HG03039 (cell line): ENCODE results near the gene ARSI.

ENCODE experiments used
- ATAC-seq: cut with Tn5 transposase; IDR thresholded peaks from one replicate; pipeline ENCODE4 v1.9.1; 2021; ENCODE audit warnings: mild to moderate bottlenecking, moderate library complexity; ENCODE audit not compliant: unreplicated experiment

The ARSI gene

DNA sequence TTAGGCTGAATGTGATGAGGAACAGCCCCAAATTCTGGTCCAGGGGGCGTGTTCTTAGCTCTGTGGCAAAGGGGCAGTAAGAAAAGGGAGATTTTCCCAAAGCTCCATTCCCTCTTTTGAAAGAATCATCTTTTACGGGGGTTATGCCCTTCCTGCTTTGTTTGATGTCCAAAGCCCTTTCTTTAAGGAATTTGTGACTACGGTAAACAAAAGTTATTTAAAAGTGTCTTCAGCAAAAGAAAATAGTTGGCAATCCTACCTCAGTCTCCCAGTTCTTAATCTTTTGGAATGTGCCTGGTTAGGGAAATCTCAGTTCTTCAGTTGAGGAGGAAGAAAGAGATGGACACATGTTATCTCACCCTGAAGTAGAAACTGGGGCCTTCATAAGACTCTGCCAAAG is 24.4 kb upstream of the ARSI start:
- ATAC-seq, result no peak

DNA sequence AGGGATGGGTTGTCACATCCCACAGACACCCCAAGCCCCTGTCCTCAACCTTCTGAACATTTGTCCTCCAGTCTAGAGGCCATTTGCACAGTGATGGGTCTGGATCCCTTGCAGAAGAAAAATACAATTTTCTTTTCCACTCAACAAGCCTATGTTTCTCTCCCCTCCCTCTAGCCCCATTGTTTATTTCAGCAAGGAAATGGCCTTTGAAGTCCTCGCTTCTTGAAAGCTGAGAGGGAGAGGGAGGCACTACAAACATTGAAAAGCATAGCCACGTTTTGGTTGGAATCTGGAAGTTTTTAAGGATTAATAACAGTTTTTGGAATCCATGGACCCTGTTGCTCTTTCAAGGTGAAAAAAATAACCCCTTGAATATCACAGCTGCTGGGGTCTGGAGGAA is 24.0 kb upstream of the ARSI start:
- no peak for ATAC-seq

DNA sequence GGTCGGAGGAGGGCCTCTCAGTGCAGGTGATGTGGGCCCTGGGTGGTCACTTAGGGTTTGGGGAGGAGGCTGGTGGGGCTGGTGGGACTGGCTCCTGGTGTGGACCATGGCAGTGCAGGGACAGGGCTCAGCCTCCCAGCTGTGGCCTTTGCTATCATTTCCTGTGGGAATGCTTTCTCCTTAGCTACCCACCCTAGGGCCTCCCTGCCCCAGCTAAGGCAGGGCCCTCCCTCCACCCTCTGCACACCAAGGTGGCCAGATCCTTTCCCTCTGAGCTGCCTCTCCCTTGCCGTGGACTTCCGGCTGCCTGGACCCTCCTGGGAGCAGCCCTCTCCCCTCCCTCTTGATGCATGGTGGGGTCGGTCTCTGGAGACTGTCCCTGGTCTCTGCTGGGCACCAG is 22.7 kb upstream of the ARSI start:
- ATAC-seq, result no peak

DNA sequence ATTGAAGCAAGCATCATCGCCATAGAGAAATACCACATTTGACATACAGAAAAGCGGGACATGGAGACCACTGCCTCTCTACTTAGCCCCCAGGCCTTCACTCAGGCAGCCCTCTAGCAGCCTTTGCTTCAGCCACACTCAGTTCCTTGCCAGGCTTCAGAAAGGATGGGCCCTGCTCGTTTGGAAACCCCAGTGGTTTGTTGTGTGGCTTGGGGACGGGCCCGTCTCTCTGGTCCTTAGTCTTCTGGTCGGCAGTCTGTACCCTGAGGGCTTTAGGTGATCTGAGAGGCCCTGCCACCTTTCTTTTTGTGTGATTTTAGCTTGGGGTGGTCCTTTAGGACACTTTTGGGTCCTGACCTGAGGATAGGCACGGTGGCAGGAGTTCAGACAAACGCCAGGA is 21.1 kb upstream of the ARSI start:
- no peak for ATAC-seq

DNA sequence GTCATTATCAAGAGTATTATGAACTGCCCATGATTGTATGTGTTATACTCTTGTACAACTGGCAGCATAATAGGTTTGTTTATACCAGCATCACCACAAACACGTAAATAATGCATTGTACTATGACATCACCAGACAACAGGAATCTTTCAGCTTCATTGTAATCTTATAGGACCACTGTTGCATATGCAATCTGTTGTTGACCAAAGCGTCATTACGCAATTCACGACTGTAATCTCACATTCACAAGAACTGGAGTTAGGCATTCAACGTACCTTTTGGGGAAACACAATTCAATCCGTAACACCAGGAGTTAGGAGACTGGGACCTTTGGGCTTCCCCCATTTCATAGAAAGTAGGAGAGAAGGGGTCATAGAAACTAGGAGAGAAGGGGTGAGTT is 20.4 kb upstream of the ARSI start:
- ATAC-seq, result no peak

DNA sequence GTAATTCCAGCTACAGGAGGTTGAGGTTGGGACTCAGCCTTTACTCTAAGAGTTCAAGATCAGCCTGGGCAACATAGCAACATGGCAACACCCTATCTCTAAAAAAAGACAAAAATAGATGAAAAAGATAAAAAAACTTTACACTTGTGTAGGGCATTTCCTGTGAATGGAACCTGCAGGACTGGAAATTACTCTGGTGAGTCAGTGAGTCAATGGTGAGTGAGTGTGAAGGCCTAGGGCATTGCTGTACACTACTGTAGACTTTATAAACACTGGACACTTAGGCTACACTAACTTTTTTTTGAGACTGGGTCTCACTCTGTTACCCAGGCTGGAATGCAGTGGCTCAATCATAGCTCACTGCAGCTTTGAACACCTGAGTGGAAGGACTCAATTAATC is 19.5 kb upstream of the ARSI start:
- ATAC-seq, result no peak

DNA sequence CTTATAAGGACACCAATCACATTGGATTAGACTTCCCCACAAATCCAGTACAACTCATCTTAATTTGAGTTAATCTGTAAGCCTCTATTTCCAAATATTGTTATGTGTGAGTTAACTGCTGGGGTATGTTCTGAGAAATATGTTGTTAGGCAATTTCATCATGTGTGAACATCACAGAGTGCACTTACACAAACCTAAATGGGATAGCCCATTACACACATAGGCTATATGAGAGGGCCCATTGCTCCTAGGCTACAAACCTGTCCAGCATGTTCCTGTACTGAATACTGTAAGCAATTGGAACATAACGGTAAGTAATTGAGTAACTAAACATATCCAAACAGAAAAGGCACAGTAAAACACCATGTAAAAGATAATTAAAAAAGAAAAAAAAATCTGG is 19.1 kb upstream of the ARSI start:
- no peak for ATAC-seq

DNA sequence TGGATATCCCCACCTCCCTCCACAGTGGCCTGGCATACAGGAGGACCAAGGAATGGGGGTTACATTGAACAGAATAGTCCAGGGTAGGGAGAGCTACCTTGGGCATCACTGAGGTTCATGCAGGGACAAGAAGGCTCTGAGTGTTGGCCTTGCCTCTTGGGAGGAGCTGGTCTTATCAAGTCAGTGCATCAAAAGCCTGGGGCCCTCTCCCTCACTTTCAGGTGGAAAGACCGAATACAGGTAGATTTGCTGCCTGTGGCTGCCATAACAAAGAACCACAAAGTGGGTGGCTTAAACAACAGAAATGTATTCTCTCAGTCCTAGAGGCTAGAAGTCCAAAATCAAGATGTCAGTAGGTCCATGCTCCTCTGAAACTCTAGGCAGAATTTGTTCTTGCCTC is 18.5 kb upstream of the ARSI start:
- ATAC-seq, result no peak

DNA sequence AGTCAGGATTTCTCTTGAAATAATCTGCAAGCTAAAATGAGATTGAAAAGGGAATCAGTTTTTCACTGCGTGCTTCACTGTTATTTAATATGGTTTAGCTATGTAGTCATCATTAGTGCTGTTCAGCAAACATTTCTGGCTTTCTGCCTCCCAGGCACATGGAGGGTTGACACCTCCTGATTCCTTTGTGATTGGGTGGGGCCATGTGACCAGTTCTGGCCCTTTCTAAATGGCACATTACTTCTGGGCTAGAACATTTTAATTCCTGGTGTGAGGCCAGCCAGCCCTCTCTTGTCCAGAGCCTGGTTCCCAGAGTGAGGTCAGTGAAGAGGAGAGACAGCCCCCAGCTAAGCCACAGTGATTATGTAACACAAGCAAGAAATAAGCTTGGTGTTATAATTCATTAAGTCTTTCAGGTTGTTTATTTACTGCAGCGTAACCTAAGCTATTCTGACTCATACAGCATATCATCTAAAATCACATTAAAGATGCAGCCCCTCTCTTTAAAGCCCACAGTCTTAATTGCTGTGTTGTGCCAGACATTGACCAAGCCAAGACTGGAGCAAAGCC is 17.4 kb upstream of the ARSI start:
- no peak for ATAC-seq

DNA sequence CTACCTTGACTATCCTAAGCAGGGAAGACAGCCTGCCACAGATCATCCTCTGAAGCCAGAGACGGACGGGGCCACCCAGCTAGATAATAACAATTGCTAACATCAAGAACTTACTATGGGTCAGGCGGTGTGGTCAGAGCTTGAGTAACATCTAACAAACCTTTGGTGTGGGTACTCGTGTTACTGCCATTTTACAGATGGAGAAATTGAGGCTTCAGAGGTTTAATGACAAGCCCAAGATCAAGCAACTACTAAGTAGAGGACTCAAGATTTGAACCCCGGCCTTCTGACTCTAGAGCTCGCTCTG is 16.7 kb upstream of the ARSI start:
- ATAC-seq, result no peak

DNA sequence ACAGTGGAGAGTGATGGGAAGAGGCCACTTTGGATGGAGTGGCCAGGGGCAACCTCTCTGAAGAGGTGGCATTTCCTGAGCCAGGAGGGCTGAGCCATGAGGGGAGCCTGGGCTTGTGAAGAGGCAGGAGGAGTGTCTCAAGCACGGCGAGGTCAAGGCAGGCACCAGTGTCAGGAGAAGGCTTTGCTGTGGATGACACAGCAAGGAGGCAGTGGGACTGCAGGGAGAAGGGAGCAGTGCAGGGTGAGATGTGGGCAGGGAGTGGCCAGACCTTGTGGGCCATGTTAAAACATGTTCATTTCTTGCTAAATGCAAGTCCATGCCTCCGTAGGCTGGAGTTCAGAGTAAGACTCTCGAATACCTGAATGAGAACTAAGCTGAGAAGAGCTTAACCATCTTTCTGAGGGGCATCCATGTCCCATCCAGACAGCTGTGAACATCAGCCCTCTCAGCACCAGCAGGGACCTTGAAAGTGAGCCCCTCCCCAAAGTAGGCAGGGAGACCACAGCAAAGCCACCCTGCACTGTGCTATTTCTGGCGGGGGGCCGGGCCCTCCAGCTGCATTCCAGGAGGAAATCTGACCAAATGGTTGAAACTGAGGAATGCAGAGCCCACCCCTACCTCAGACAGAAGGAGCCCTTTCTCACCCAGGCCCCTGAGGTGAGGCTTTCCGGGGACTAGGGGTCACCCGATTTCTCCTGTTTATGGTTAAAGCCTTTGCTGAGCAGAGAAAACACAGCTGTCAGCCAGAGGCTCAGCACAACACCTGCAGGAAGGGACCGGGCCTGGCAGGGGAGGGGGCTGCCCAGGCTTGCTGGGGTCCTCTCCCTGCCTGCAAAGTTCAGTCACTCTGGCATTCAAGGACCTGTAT is 16.1 kb upstream of the ARSI start:
- ATAC-seq, result no peak

DNA sequence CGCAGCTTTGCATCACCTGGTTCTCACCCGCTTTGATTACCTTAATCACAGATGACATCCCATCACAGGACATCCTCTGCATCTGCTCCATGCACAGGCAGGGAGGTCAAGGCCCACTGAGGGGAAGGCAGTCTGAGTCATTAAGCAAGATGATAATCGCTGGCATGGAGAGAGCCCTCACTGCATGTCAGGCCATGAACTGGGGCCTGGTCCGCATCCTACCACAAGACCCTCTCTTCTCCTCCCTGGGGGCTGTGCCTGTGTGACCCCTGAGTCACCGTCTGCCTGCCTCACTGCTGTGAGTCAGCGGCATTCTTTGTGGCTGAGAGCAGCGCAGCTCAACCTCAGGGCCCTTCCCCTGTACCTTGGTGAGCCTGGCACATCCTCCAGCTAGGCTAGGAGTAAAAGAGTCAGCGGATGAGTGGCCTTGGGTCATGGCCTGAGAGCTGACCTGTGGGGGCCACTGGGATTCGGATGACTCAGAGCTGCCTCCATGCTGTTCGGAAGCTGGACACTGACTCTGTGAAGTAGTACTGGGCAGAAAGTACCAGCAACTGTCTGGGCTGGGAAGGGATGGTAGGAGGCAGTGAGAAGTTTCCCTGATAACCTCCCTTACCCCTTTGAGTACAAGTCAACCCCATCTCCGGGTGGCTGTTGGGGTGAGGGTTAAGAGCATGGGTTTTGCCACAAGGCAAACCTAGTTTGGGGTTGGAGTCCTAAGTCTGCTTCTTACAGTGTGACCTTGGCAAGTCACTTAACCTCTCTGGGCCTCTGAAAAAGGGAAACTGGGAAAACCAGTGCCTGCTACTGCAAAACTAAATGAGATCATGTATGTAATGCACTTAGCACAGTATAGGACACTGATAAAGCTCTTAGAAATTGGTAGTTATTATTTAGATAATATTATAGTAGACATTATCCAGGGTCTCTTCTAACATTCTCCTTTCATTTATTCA is 14.6 kb upstream of the ARSI start:
- ATAC-seq, result no peak

DNA sequence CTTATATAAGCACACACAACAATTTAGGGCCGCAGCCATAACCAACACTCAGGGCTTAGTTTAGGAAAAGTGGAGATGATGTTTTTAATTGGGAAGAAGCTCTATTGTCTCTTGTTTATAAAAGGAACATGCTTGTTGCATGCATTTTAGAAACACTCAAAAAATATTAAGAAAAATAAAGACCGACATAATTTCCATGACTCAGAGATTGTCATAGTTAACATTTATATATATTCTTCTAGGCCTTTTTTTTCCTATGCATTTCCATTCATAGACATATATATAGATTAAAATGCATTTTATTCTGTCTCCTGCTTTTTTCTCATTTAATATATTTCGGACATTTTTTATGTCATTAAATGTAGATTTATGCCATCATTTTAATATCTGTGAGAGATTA is 13.6 kb upstream of the ARSI start:
- no peak for ATAC-seq

DNA sequence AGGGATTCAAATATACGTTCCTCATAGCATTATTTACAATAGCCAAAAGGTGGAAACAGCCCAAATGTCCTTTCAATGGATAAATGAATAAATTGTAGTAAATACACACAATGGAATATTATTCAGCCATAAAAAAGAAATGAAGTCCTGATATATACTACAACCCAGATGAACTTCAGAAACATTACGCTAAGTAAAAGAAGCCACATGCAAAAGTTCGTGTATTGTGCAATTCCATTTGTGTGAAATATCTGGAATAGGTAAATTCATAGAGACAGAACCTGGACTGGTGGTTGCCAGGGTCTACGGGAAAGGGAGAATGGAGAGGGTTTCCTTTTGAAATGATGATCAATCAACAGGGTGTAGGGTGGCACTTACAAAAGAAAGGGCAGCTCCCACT is 12.5 kb upstream of the ARSI start:
- ATAC-seq, result no peak

DNA sequence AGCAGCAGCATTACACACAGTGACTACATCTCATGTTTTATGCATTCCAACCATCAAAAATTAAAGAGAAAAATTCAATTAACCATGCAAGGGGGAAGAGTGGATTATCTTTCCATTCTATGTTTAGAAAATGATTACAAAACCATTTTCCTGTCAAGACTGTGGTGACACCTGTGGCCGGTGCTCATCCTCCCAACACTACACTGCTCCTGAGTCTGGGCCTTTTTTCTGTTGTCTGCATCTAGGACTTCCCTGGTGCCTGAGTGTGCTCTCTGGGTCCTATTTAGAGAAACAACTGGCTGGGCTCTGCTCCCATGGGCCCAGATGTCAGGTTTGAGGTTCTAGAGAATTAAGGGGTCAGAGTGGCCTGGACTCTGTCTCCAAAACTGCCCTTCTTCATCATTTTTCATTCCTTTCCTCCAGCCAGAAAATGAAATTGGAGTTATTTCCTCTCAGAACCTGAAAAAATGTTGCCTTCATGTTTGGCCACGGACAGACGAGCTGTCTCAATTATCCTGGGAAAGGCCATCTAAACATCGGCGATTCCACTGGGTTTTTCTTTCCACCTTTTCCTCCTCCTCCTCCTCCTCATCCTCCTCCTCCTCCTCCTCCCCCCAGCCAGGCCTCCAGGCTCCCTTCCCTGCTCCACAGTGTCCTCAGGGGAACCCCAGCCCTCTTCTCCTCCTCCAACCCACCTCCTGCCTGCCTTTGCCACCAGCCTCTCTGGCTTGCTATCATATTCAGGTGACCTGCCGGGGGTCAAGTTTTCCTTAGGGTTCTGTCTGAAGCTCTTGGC is 11.4 kb upstream of the ARSI start:
- ATAC-seq, result no peak

DNA sequence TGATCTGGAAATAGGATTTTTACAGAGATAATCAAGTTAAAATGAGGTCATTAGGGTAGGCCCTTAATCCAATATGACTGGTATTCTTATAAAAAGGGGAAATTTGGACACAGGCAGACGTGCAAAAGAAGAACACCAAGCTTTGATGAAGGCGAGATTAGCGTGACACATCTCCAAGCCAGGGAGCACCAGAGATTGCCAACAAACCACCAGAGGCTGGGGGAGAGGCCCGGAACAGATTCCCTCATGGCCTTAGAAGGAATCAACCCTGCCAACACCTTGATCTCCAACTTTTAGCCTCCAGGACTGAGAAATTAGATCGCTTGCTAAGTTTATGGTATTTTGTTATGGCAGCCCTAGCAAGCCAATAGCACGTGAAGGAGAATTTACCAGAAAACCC is 10.8 kb upstream of the ARSI start:
- no peak for ATAC-seq

DNA sequence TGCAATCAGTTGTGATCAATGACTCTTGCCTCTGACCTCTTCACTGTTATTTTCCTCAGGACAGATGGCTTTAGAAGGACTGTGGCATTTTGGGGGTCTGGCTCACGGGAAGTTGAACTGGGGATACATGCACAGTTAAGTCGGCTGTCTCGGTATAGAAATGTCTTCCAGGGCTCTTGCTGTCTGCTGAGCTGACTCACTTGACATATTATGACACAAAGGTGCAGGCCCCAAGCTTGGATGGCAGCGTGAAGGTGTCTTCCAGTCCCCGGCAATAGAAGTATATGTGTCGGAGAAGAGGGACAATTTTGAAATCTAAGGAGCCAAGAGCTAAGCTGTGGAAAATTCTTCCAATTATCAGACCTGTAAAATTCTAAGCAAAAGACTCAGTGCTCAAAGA is 9.8 kb upstream of the ARSI start:
- no peak for ATAC-seq

DNA sequence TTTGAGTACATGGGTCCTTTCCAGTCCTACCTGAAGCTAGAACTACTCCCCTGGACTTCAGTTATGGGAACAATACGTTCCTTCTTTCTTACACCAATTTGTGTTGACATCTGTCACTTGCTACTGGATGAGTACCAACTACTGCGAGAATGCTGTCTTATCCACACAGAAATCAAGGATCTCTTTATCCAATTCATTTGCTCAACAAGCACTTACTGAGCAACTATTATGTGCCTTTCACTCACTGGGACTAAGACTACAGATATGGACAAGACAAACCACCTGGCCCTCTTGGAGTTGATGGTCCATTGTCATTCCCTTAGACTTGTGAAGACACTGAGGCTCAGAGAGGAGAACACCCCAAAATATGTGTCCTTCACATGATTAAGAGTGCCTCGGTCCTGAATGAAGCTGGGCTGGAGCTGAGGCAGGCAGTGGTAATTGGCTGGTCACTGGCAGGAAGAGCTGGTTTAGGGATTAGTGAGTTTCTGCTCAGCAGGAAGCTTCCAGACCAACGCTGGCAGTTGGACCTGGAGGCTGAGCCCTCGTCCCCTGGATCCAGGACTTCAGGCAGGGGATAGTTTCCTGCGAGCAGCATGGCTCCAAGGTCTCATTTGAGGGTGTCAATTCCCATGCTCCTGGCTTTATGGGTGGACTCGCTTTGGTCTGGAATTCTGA is 8.4 kb upstream of the ARSI start:
- ATAC-seq, result no peak

DNA sequence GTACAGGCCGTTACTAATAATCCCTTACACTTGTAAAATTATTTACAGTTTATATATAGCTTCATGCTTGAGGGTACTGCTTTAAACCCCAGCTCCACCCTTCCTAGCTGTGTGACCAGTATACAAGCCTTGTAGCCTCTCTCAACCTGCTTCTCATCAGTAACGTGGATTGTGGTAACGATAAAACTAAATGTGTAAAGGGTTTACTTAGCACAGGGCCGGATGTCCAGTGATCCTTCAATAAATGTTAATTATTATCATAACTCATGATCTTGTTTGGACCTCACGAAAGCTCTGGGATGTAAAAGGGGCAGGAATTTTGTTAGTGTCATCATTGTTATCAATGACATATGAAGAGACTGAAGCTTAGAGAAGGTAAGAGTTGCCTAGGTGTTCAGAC is 7.5 kb upstream of the ARSI start:
- ATAC-seq, result no peak

DNA sequence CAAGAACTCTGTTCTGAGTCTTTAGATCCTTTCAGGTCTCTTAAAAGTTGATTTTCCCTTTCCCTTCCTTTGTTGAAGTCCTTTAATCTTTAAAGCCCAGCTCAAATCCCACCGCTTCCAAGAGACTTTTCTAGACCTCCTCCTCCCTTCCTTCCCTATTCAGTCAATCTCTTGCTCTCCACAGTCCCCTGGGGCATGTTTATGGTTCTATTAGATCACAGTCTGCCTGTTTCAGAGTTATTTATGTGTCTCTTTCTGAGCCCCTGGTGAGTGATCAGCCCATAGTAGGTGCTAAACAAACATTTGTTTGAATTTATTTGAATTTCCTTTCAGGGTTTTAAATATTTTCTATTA is 7.2 kb upstream of the ARSI start:
- no peak for ATAC-seq
